GM23248 (cell line): ENCODE measurements around the gene GPR3.

ENCODE experiments used
- EZH2 ChIP-seq: fragments of 200-600 bp; sonication (generic); IDR thresholded peaks from 2 replicates; pipeline ENCODE4 v1.6.1; 2018; ENCODE audit warnings: antibody characterized with exemption, mild to moderate bottlenecking; ENCODE audit not compliant: insufficient read depth, poor library complexity, severe bottlenecking
- EZH2phosphoT487 ChIP-seq: fragments of 200-600 bp; sonication (generic); IDR thresholded peaks from 2 replicates; pipeline ENCODE4 v1.6.1; 2018; ENCODE audit warnings: antibody characterized with exemption, moderate library complexity, mild to moderate bottlenecking, low read depth; ENCODE audit not compliant: insufficient read depth

- TF ChIP-seq EZH2, result no peak
- no peak for TF ChIP-seq EZH2phosphoT487
These were observed 585 bp downstream of the GPR3 start for GRCh38 chr1:27392778-27393635.
